Transverse colon (tissue), 4 donors: ENCODE data around the gene SOX5.

Source experiments
- CTCF ChIP-seq, 5 experiments: fragments of 200-600 bp in 3 of 5; fragments of 450-650 bp in 2 of 5; sonication (generic) in 3 of 5; IDR thresholded peaks; 1 replicate in 2 of 5; 2 replicates in 3 of 5; pipeline ENCODE4 v1.5.1; 2016 to 2017; ENCODE audit warnings: antibody characterized with exemption in 5 of 5, inconsistent platforms in 3 of 5, mild to moderate bottlenecking in 2 of 5, moderate library complexity in 1 of 5
- EP300 ChIP-seq: sonication (generic); formaldehyde crosslinking; IDR thresholded peaks from one replicate; pipeline ENCODE4 v1.6.1; 2017; ENCODE audit warnings: antibody characterized with exemption, low read depth
- POLR2A ChIP-seq: fragments of 450-650 bp; IDR thresholded peaks from one replicate; pipeline ENCODE4 v1.6.1; 2016; ENCODE audit warnings: antibody characterized with exemption, mild to moderate bottlenecking, moderate library complexity
- POLR2AphosphoS5 ChIP-seq, 3 donors: sonication (generic); formaldehyde crosslinking; IDR thresholded peaks; one replicate each; pipeline ENCODE4 v1.6.1; 2016; ENCODE audit warnings: antibody characterized with exemption in 3 of 3

GRCh38 chr12:23576372-23576771, 373.1 kb downstream of the SOX5 start:
- TF ChIP-seq CTCF (IDR thresholded peaks at IDR 0.05) (no peak), POLR2AphosphoS5 (IDR thresholded peaks at IDR 0.05) (no peak), EP300 (no peak), POLR2A (no peak)
